SIG-M5 treated with dmso at 0.1 percent for 504 hours (cell line): Measurements from ENCODE around the gene ATXN2L.
"Not testable (repeated sequence)": the region's sequence is repeated elsewhere in the genome, so short reads cannot be mapped to it uniquely, and the experiment has no call there.

Experiments used
- DNase-seq: peaks from one replicate; lab custom pipeline; 2025; ENCODE audit not compliant: unreplicated experiment; lab: John Stamatoyannopoulos, UW

Gene ATXN2L, protein sequence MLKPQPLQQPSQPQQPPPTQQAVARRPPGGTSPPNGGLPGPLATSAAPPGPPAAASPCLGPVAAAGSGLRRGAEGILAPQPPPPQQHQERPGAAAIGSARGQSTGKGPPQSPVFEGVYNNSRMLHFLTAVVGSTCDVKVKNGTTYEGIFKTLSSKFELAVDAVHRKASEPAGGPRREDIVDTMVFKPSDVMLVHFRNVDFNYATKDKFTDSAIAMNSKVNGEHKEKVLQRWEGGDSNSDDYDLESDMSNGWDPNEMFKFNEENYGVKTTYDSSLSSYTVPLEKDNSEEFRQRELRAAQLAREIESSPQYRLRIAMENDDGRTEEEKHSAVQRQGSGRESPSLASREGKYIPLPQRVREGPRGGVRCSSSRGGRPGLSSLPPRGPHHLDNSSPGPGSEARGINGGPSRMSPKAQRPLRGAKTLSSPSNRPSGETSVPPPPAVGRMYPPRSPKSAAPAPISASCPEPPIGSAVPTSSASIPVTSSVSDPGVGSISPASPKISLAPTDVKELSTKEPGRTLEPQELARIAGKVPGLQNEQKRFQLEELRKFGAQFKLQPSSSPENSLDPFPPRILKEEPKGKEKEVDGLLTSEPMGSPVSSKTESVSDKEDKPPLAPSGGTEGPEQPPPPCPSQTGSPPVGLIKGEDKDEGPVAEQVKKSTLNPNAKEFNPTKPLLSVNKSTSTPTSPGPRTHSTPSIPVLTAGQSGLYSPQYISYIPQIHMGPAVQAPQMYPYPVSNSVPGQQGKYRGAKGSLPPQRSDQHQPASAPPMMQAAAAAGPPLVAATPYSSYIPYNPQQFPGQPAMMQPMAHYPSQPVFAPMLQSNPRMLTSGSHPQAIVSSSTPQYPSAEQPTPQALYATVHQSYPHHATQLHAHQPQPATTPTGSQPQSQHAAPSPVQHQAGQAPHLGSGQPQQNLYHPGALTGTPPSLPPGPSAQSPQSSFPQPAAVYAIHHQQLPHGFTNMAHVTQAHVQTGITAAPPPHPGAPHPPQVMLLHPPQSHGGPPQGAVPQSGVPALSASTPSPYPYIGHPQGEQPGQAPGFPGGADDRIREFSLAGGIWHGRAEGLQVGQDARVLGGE

GRCh38 chr16:28822520-28823290 lies at the start of gene ATXN2L:
Gene ATXN2L (plus strand): TSS chr16:28822999. CDS start chr16:28823260, 261 bp downstream.
- peak; percentile 83 for DNase-seq

- not testable (repeated sequence) for DNase-seq
These were observed 41.1 kb upstream of the ATXN2L start for GRCh38 chr16:28781697-28782096.

GRCh38 chr16:28782357-28782756 lies 40.4 kb upstream of the ATXN2L start:
- not testable (repeated sequence) for DNase-seq

DNA sequence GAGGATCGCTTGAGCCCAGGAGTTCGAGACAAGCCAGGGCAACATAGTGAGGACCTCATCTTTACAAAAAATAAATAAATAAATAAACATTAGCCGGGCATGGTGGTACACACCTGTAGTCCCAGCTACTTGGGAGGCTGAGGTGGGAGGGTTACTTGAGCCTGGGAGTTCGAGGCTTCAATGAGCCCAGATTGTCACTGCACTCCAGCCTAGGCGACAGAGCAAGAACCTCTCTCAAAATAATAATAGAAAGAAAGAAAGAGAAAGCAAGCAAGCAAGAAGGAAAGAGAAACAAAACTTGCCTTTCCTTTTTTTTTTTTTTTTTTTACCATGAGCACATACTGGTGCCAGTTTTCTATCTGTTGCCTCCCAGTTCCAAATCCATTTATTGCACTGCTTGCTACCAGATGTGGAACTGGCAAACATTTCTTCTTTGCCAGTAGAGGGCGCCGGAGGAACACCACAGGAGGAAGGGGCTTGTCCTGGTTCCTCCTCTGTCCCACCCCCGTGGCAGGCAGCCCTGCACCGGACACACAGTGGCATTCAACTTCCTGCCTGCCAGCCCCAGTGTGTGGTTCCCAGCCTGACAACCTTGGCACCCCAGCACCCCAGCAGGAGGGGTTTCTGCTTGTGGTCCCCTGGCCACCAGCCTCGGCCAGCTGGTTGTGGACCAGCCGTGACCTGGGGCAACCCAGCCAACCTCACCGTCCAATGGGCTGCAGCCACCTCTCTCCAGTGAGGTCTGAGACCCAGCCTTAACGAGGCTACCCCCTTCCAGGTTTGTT lies 20.4 kb upstream of the ATXN2L start:
- peak; percentile 40 for DNase-seq

DNA sequence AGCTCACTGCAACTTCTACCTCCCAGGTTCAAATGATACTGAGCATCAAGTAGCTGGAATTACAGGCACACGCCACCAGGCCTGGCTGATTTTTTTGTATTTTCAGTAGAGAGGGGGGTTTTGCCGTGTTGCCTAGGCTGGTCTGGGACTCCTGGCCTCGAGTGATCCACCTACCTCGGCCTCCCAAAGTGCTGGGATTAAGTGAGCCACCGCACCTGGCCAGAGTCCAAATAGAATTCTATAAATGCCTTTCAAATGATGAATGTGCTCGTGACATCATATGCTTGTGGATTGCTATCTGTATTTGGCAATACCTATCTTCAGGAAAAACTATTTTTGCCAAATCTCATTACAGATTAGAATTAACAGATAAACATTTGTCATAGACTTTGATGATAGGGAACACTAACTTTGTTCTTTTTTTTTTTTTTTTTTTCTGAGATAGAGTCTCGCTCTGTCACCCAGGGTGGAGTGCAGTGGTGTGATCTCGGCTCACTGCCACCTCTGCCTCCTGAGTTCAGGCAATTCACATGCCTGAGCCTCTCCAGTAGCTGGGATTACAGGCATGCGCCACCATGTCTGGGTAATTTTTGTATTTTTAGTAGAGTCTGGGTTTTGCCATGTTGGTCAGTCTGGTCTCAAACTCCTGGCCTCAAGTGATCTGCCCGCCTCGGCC lies 15.2 kb upstream of the ATXN2L start:
- not testable (repeated sequence) for DNase-seq

GRCh38 chr16:28820016-28820415 lies 2.8 kb upstream of the ATXN2L start:
- DNase-seq = no peak

- DNase-seq = not testable (repeated sequence)
These were observed 2.3 kb upstream of the ATXN2L start for GRCh38 chr16:28820546-28820945.

- no peak for DNase-seq
These were observed 802 bp upstream of the ATXN2L start for GRCh38 chr16:28821874-28822519.

DNA sequence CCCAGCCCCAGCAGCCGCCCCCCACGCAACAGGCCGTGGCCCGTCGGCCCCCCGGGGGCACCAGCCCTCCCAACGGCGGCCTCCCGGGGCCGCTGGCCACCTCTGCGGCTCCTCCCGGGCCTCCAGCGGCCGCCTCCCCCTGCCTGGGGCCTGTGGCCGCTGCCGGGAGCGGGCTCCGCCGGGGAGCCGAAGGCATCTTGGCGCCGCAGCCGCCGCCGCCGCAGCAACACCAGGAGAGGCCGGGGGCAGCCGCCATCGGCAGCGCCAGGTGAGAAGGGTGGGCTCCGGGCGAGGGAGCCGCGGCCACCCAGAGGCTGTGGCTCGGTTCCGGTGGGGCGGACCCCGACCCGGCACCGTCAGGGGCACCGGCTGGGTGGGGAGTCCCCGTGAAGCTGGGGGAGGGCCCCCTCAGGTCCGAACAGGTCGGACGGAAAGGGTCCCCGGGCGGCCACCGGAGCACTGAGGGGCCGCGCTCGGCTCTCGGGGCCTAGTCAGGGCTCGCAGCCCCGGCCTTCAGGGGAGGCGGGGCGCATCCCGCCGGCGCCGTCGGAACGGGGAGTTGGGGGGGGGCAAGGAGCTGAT lies 583 bp downstream of the ATXN2L start:
- DNase-seq = no peak

- peak; percentile 95 for DNase-seq
These were observed 1.3 kb downstream of the ATXN2L start for GRCh38 chr16:28823873-28824716.

GRCh38 chr16:28824717-28824973 lies 1.8 kb downstream of the ATXN2L start:
- no peak for DNase-seq

DNA sequence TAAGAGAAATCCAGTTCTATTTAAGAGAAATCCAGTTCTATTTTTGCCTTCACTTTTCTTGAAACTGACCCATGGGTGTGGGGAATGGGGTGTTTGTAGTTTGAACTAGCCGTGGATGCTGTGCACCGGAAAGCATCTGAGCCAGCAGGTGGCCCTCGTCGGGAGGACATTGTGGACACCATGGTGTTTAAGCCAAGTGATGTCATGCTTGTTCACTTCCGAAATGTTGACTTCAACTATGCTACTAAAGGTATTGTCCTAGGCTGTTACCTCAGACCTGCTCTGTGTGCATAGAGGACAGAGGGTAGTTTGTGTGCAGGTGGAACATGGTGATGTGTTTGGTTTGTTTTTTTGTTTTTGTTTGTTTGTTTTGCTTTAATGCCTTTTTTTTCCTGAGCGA lies 3.3 kb downstream of the ATXN2L start:
- DNase-seq = no peak

DNA sequence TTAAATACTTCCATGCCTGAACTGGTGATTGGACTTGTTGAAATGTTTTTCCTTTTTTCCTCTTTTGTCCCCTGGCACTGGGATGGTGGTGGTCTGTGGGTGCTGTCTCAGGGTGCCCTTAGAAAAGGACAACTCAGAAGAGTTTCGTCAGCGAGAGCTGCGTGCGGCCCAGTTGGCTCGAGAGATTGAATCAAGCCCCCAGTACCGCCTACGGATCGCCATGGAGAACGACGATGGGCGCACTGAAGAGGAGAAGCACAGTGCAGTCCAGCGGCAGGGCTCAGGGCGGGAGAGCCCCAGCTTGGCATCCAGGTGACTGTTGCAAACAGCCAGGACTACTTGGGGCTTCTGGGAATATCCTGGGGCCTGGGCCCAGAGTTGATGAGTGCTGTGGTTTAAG lies 6.9 kb downstream of the ATXN2L start:
- no peak for DNase-seq

GRCh38 chr16:28830531-28830930 lies 7.7 kb downstream of the ATXN2L start:
- no peak for DNase-seq

GRCh38 chr16:28834349-28834748 lies 11.6 kb downstream of the ATXN2L start:
- DNase-seq = no peak

GRCh38 chr16:28834873-28835863 lies 12.4 kb downstream of the ATXN2L start:
- DNase-seq = no peak
